GM13977 (cell line): ENCODE results near the gene DIO3.

Source experiments
- DNase-seq: peaks from one replicate; pipeline ENCODE4 v3.0.0; 2012; ENCODE audit warnings: low spot score
- CTCF ChIP-seq: IDR thresholded peaks from 2 replicates; pipeline ENCODE4 v1.5.1; 2012; ENCODE audit warnings: mild to moderate bottlenecking, control low read depth; ENCODE audit not compliant: insufficient read depth; ENCODE audit errors: extremely low read depth, missing control alignments
- in situ Hi-C: fragments of 300-500 bp; cut with MboI; formaldehyde crosslinking; loops from one replicate; pipeline ENCODE4 v1.12.0; 2022; ENCODE audit warnings: low sequenced_read_pairs, low pct_unique_long_range_greater_than_20kb, mixed read lengths, inconsistent platforms; ENCODE audit not compliant: unreplicated experiment

DIO3 gene

GRCh38 chr14:101557811-101558738, 3.2 kb upstream of the DIO3 start:
- DNase-seq, result no peak
- TF ChIP-seq CTCF, result no peak
- in situ Hi-C loops, result no loop called here

DNA sequence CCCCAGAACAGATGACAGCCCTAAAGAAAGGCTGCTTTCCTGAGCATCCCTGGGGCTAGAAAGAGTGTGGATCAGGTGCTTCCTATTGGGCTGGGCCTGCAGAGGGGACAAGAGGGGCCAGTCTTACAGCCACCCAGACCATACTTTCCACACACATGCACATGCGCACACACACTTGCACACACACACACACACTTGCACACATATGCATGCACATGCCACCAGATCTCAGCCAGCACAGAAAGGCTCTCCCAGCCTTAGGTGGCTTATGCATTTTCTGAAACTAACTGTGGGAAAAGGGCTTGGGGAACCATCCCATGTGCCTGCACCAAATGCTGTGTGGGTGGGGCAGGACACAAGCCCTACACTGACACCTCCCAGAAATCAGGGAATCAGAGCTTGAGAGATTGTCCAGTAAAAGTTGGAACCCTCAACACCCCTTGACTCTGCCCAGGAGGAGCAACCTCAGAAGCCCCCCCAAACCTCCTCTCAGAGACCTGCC, 2.5 kb upstream of the DIO3 start:
- DNase-seq, result no peak
- in situ Hi-C loops, result no loop called here
- TF ChIP-seq CTCF, result no peak

GRCh38 chr14:101559250-101559623, 2.1 kb upstream of the DIO3 start:
- no peak for TF ChIP-seq CTCF
- peak; percentile 46 for DNase-seq
- in situ Hi-C loops, result no loop called here

- in situ Hi-C loops, result no loop called here
- no peak for TF ChIP-seq CTCF
- DNase-seq, result peak; percentile 46
Measured at GRCh38 chr14:101559624-101560533, 1.4 kb upstream of the DIO3 start.

- in situ Hi-C loops, result no loop called here
- DNase-seq, result no peak
- no peak for TF ChIP-seq CTCF
Measured at GRCh38 chr14:101560534-101561113, 671 bp upstream of the DIO3 start.

DNA sequence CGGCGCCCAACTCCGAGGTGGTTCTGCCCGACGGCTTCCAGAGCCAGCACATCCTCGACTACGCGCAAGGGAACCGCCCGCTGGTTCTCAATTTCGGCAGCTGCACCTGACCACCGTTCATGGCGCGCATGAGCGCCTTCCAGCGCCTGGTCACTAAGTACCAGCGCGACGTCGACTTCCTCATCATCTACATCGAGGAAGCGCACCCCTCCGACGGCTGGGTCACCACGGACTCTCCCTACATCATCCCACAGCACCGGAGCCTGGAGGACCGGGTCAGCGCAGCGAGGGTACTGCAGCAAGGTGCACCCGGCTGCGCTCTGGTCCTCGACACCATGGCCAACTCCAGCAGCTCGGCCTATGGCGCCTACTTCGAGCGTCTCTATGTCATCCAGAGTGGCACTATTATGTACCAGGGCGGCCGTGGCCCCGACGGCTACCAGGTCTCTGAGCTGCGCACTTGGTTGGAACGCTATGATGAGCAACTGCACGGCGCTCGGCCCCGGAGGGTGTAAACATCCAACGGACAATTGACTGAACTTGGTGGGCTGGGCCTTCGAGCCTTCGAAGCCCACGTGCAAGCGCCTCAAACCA, 699 bp downstream of the DIO3 start:
- DNase-seq, result no peak
- no peak for TF ChIP-seq CTCF
- in situ Hi-C loops, result no loop called here
